DMS114 treated with DMSO at 0.1 percent for 48 hours (cell line): ENCODE data around the gene RNF180.
"Not testable (repeated sequence)": the region's sequence is repeated elsewhere in the genome, so short reads cannot be mapped to it uniquely, and the experiment has no call there.

ENCODE experiments used
- DNase-seq: peaks from one replicate; lab custom pipeline; 2025; ENCODE audit not compliant: unreplicated experiment; lab: John Stamatoyannopoulos, UW

Gene RNF180

GRCh38 chr5:64269164-64269563, 103.5 kb downstream of the RNF180 start:
- DNase-seq = no peak

- no peak for DNase-seq
Measured at GRCh38 chr5:64273276-64273675, 107.6 kb downstream of the RNF180 start.

GRCh38 chr5:64285188-64286130, 119.8 kb downstream of the RNF180 start:
- DNase-seq = no peak

GRCh38 chr5:64286381-64286780, 120.7 kb downstream of the RNF180 start:
- no peak for DNase-seq

- DNase-seq = not testable (repeated sequence)
Measured at GRCh38 chr5:64288496-64288895, 122.9 kb downstream of the RNF180 start.

GRCh38 chr5:64292611-64293215, 127.1 kb downstream of the RNF180 start:
- DNase-seq = no peak

- DNase-seq = no peak
Measured at GRCh38 chr5:64295101-64295500, 129.5 kb downstream of the RNF180 start.

- DNase-seq = no peak
Measured at GRCh38 chr5:64298586-64298985, 132.9 kb downstream of the RNF180 start.

GRCh38 chr5:64299805-64300204, 134.2 kb downstream of the RNF180 start:
- no peak for DNase-seq

- no peak for DNase-seq
Measured at GRCh38 chr5:64301566-64301965, 135.9 kb downstream of the RNF180 start.

GRCh38 chr5:64308135-64308534, 142.5 kb downstream of the RNF180 start:
- no peak for DNase-seq

- DNase-seq = no peak
Measured at GRCh38 chr5:64312491-64312890, 146.8 kb downstream of the RNF180 start.

GRCh38 chr5:64315778-64316177, 150.1 kb downstream of the RNF180 start:
- DNase-seq = no peak

- DNase-seq = no peak
Measured at GRCh38 chr5:64318175-64318574, 152.5 kb downstream of the RNF180 start.

- no peak for DNase-seq
Measured at GRCh38 chr5:64323591-64323990, 157.9 kb downstream of the RNF180 start.

GRCh38 chr5:64330728-64331231, 165.1 kb downstream of the RNF180 start:
- DNase-seq = no peak

GRCh38 chr5:64331597-64332277, 166.1 kb downstream of the RNF180 start:
- no peak for DNase-seq

GRCh38 chr5:64333886-64334285, 168.2 kb downstream of the RNF180 start:
- no peak for DNase-seq

GRCh38 chr5:64339769-64340168, 174.1 kb downstream of the RNF180 start:
- no peak for DNase-seq

- DNase-seq = no peak
Measured at GRCh38 chr5:64340293-64340692, 174.7 kb downstream of the RNF180 start.

- no peak for DNase-seq
Measured at GRCh38 chr5:64341340-64341739, 175.7 kb downstream of the RNF180 start.

GRCh38 chr5:64344501-64344900, 178.9 kb downstream of the RNF180 start:
- DNase-seq = no peak
